ENCODE measurements around the gene ZNF423.

ZNF423 gene

DNA sequence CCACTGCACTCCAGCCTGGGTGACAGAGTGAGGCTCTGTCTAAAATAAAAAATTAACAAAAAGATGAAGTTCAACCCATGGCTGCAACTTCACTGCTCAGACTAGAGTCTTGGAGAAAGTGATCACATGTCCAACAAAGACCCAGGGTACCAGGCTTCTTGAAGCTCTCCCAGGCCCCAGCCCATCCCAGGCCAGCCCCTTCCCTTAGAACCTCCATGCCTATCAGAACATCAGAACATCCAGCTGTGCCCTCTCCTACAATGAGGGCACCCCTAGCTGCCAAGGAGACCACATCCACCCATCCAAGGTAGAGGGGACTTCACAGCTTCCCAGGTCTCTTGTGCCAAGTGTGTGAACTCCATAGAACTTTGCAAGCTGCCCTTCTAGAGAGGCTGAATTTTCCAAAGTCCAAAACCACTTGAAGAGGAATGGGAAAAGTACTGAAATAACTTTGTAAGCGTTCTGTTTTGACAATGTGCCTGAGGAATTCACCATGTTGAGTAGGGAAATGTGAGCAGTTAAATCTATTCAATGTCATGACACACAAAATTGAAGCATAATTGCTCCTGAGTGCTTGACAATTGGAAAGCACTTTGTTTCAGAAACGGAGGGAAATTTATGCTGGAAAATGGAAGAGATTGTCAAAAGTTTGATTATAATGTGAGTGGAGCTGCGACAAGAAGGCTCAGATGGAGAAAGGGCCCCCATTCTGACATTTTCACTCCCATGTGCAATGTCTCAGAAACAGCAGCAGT lies 230.4 kb downstream of the ZNF423 start:
- DNase-seq (ENCODE audit: low read depth, low spot score), result no peak

DNA sequence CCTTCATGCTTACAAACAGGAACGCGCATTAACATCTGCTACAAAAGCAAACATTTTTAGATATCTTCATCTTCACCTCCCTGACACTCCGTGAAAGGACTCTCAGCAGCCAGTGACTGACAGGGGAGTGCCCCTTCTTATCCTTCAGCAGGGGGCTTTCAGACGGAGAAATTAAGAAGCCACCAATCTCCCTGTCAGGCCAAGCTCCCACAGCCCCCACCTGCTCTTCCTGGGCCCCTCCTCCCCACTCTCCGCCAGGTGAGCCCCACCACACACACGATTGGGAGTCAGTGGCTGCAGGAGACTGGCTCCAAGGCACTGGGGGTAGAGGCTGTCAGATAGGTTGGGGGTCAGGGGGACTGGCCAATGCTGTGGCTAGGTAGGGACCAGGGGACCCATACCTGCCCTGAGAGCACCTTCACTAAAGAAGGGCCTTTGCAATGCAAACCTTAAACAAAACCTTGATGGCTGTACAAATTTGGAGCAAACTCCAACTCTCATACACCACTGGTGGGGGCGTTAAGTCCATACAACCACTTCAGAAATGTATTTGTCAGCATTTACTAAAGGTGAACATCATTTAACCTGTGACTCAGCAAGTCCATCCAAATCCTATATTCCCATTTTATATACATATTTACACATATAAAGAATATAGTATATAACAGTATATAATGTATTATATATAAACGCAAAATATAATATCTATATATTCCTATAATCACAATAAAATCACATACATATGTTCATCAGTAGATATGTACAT lies 232.2 kb downstream of the ZNF423 start:
- DNase-seq (ENCODE audit: low read depth, low spot score), result no peak

DNA sequence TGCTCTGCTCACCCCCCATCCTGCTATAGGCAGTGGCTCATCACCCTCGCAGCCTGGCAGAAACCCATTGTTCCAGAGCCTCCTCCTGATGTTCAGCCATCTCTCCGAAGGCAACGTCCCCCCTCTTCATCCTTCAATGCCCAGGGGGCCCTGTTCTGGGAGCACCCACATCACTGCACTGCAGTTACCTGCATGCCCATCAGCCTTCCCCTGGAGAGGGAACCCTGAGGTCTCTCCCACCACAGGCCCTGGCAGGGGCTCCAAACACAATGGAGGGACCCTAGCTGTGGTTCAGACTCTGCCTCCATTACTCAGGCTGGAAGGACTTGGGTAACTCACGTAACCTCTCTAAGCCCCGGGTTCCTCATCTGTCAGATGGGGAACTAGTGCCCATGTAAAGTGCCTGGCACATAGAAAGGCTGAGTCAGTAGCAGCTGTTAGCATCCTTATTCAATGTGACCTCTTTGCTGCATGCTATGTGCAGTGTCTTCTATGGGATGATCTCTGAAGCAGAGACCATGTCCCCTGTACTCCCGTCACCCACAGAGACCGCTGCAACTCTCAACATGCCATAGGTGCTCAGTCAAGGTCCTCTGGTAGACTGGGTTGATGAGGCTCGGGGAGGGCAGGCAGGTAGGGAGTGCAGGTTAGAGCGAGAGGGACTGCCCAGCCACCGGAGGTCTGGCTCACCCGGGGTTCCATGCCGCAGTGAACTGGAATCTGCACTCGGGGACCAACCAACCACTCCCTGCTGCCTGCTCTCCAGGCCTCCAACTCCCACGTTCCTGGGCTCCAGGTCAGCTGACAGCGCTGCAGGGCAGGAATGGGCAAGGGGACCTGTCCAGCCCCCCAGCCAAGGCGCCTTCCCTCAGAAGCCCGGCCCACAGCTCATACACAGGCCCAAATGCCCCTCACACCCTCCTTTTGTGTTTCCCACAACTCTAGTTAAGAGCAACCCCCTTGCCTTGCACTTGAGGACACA lies 233.2 kb downstream of the ZNF423 start:
- DNase-seq (ENCODE audit: low read depth, low spot score), result no peak

DNA sequence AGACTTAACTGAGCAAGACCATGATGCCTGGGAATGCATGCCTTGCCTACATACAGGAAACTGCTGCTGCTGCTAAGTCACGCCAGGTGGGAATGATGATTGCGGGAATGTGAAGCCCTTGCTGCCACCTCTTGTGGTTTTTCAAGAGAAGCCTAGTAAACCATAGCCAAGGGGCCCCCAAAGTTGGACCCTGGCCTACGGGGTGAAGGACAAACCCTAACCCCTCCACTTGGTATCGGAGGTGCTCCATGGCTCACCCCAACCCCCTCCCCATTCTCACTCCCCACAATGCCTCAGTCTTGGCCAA lies 233.9 kb downstream of the ZNF423 start:
- no peak for DNase-seq (ENCODE audit: low read depth, low spot score)

DNA sequence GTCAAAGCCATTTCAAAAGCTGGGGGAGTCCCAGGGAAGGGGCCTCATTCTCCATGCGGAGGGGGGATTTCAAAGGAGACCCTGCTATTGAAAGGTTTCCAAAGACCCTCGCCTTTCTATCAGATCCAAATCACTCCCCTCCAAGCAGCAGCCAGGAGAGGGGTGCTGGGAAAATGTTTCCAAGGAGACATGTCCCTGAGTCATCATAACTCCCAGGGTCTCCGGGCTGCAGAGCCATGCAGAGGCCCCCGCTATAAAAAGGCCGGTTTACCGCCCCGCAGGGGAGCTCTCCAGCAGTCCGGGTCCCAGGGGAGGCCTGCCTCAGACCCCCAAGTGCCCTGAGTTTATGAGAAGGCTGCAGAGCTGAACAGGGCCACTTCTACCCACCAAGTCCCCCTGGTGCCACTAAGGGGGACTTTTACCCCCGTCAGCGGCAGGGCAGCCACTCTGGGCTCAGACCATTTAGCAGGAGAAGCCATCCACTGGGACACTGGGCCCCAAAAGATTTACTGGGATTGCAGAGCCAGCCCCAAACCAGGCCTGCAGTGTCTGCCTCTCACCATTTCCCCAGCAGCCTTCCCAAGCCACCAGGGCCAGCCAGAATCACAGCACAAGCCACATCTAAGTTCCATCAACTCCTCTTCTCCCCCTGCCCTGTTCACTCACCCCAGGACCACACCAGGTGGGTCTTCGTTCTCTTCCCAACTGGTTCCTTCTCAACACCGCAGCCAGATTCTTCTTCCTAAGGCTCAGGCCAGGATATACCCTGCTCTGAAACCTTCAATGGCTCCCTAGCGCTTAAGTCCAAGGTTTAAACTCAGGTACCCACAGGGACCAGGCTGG lies 234.4 kb downstream of the ZNF423 start:
- DNase-seq (ENCODE audit: low read depth, low spot score), result no peak

DNA sequence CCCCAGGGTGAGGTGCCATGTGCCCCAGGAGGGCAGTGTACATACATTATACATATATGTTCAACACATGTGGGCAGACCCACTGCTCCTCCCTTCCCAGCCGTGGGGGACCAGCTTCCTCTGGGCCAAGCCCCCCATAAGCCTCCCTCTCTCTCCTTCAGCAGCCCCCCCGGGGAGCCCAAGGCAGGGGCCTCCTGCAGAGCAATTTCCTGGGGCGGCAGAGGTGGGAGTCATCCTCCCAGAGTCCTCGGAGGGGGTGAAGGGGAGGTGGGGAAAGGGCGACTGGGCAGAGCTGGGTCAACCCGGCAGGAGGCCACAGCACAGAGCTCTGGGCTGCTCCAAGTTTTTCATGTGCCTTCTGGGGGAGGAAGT lies 235.1 kb downstream of the ZNF423 start:
- DNase-seq (ENCODE audit: low read depth, low spot score), result no peak

DNA sequence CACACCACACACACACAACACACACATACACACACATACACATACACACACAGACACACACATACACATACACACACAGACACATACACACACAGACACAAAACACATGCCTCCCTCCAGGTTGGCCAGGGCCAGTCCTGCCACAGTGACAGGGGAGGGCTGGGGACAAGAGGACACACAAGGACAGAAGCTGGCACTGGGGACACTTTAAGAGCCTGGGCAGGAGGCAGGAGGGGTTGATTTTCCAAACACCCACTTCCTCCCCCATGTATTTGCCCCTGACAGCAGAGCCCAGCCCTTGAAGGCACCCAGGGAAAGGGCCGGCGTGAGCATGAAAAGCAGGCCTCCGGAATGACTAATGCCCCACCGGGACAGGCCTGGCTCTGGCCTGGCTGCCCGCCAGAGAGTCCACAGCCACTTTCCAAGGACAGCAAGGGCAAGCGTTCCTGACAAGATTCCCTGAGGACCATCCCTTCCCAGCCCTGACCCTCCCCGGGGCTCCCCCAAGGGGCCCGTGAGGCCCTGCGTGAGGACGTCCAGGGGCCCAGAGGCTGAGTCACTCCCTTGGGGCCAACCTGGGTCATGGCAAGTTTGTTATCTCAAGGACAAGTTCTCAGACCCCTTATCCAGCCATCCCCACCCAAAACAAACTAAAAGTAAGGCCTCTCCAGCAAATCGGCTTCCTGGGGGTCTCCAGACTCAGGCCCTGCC lies 235.6 kb downstream of the ZNF423 start:
- no peak for DNase-seq (ENCODE audit: low read depth, low spot score)

DNA sequence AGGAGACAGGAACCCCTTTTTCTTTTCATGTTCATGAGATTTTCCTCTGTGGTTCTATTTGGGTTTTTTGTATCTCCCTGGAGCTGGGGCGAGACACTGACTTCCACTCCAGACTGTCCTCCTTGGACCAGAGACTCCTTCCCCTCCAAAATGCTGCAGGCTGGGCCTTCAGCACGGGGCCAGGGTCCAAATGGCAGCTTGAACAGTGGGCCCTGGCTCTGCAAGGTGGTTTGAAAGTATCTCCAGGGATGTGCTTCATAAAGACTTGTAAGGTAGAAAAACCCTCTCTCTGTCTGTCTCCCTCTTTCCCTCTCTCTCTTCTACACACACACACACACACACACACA lies 236.1 kb downstream of the ZNF423 start:
- no peak for DNase-seq (ENCODE audit: low read depth, low spot score)

DNA sequence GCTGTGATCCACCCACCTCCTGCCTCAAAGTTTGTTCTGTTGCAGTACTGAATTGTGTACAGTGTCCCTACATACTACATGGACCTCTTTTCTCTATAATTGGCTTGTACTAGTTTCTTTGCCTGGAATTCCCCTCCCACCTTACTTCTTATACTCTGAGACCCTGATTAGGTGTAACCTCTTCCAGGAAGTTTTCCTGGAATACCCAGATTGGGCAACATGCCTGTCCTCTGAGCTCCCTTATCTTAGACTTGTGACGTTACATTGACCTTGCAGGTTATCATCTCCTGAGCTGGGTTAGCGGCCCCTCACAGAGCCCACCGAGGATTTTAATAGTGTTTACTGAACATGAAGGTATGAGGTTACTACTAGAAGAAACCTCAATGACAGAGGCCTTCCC lies 237.0 kb downstream of the ZNF423 start:
- DNase-seq (ENCODE audit: low read depth, low spot score), result no peak

DNA sequence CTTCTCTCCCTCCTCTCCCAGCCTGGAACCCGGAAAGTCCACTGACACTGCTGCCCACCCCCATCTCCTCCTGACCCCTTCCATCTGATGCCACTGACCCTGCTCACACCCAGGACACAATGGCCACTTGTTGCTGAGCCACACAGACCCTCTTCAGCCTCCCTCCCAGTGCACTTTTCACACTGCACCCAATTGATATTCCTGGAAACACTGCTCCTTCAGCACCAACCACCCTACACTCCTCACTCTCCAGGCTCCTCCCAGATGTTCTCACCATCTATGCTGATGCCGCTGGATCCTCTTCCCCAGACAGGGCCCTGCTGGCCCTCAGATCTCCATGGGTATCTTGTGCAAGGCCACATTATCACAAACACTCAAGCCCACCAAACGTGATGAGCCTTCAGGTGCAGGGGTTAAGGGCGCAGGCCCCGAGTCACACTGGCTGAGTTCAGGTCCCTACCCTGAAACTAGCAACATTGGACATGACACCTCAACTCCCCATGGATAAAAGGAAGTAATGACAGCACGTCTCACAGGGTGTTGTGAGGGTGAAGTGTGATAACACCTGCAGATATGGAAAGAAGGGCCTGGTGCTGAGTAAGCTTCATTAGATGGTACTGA lies 238.1 kb downstream of the ZNF423 start:
- DNase-seq (ENCODE audit: low read depth, low spot score), result no peak

DNA sequence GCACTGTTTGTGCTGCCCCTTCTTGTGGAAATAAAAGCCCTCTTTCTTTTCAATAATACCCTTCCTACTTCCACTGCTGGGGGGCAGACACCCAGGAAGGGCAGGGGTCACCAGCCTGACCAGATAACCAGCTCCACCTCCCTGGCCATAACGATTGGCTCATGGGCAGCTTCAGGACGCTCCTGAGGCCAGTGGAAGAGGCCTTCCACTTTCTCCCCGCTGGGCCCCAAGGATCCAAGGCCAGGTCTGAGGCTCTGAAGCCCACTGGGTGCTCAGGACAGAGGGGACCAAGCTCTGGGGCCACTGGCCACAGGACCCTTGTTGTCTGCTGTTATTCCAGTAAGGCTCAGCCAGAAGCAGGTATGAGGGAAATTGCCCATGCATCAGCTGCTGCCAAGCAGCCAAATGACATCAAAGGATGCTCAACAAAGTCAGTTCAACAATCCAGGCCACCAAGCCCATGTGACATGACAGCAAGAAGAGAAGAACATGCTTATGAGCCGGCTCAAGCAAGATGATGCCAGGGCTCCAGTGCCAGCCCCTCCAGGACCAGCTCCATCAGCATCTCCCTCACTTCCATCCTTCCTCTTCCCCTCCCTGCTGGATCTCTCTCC lies 238.8 kb downstream of the ZNF423 start:
- DNase-seq (ENCODE audit: low read depth, low spot score), result no peak

DNA sequence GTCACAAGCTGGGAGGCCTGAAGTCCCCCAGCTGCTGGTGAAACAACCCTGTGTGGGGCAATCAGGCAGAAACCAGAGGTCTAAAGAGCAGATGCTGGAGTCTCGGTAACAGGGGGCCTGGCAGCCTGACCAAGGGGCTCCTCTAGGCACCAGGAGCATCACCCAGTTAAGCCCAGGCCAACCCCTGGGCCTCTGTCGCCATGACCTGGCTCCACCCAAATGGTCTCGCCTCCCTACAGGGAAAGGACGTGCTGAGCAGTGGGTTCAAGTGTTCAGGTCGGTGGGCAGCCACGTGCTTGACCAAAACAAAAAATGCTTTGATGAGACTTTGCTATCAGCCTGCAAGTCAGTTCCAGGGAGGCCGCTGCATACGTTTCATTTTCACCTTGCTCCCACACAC lies 240.3 kb downstream of the ZNF423 start:
- no peak for DNase-seq (ENCODE audit: low read depth, low spot score)

DNA sequence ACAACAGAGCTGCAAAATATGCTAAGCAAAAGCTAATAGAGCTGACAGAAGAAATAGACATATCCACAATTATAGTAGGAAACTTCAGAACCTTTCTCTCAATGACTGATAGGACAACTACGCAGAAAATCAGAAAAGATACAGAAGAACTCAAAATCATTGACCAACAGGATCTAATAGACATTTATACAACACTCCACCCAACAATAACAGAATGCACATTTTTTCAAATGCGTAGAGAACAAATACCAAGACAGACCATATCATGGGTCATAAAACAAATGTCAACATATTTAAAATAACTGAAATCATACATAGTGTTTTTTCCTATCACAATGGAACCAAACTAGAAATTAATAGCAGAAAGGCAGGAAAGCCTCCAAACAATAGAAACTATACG lies 244.9 kb downstream of the ZNF423 start:
- DNase-seq (ENCODE audit: low read depth, low spot score), result no peak

DNA sequence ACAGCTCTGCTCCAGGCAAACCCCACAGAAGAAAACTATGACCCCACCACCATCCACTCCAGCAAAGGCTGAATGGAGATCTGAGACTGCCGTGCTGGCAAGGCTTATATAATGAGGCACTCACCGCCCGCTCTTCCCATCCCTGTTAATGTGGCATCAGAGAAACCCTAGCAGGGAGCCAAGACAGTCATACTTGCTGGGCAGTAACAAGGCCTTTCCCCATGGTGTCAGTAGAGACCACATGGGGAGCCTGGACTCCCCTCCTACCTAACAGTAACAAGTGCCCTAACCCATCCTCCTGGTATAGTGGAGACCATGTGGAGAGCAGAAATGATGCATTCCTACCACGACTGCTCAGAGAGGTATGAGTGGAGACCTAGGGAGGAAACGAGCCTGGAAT lies 247.1 kb downstream of the ZNF423 start:
- no peak for DNase-seq (ENCODE audit: low read depth, low spot score)

DNA sequence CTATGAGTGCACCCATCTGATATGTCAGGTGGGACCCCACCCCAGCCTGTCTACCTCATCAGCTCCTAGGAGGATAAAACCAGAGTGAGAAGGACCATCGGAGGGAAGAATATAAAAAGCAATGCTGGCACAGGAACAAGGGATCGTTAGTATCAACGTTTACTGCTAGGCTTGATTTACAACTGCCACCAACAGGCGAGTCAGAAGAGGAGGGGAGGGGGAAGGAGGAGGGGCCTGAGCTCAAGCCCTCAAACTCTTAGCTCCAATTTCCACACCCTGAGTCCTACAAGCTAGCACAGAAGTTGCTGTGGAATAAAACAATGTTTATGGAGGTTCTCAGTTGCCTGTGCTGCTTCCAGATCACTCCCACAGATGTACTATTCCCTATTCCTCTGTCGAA lies 247.8 kb downstream of the ZNF423 start:
- no peak for DNase-seq (ENCODE audit: low read depth, low spot score)

DNA sequence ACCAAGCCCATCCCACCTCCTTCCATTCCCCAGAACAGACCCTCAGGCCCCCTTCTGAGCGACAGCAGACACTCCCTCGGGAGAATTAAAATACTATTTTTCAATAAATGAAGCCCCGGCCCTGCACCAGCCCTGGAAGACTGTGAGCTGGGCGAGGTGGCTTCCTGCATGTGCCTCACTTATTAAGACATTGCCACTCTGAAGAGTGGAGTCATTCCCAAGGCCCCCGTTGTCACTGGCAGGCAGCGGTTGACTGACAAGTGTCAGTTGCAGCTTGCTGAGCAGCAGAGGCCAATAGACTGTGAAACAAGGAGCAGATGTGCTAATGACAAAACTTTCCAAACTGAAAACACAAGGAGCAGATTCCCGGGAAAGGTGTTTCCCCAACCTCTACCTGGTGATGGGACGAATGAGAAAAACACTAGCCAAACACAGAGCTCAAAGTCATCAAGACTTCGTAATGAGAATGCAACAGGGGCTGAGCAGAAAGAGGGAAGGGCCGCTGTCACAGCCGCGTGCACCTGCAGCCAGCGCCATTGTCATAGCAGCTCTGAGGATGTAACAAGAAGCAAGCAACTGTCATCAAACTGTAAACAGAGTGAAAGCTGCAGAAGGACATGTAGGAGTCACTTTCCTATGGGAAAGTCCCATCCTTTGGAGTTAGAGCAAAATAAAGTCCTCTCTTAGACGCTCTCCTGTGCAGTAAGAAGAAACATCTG lies 250.2 kb downstream of the ZNF423 start:
- DNase-seq (ENCODE audit: low read depth, low spot score), result no peak

DNA sequence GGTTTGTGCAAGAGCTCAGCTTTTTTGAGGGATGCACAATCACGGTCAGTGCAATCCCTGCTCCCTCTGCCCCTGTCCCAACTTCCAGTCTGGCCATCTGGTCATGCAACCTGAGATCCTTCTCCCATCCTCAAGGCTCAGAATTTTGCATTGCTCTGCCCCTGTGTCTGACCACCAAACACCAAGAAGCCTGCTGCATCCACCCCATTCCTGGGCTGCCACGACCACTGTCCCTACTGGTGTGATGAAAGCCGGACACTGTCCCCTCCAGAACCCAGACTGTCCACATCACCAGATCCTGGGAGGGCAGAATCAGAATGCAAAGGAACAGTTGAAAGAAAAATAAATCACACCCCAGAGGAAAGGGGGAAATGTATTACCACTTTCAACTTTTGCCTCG lies 251.3 kb downstream of the ZNF423 start:
- DNase-seq (ENCODE audit: low read depth, low spot score), result no peak

DNA sequence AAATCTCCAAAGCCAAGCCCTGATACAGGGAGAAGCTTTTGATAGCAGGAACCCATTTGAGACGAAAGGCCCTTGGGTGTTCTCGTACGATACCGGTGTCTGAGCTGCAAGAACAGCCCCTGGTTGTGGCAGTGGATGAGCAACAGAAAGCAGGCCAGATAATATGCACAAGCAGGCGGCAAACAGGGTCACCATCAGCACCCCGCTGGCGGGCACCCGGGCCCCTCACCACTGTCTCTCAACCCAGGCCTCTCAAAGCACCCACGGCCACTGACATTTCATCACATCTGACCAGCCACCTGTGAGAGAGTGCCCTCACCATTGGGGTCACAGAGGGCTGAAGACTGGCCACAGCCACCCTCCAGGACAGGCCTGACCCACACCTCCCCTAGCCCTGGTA lies 252.0 kb downstream of the ZNF423 start:
- DNase-seq (ENCODE audit: low read depth, low spot score), result no peak

DNA sequence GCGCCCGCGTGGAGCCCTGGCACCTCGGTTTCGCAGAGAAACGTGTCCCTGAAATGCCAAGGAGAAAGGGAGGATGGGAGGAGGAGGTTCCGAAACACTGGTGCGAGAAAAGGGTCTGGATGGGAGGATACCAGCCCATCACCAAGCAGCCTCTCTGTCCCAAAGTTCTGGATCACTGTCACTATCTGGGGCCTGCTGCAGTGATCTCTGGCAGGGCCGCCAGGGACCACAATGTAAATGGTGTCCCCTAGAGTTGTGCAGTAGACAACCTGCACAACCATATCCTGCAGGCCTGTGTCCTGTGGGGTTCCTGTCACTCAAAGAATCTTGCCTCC lies 253.0 kb downstream of the ZNF423 start:
- DNase-seq (ENCODE audit: low read depth, low spot score), result no peak
